ENCODE data around the gene MFSD11. TPM values are rescaled to one million over a fixed set of nuclear protein-coding genes. Genes with fewer than 3 reads are reported as not detected.
A peak's percentile ranks its signal among the peaks of the same experiment; 100 is the strongest.

MFSD11 gene
- total and polyA plus RNA-seq, 8 donors = 7.0 to 66.1 (median 14.1) TPM

- TF ChIP-seq CTCF (IDR thresholded peaks at IDR 0.05) (no peak), POLR2A (IDR thresholded peaks at IDR 0.05) (no peak), POLR2AphosphoS5 (IDR thresholded peaks at IDR 0.05) (no peak), EP300 (IDR thresholded peaks at IDR 0.05) (no peak)
- DNase-seq = peak in 1 of 2 donors; percentile 39
- H3K36me3 ChIP-seq = peaks cover 44 to 97% (median 89%) of the 10 kb centered on the region in 4 donors
- intact Hi-C loops (cut with DNase I; ENCODE audit: low total_unique reads) = no loop called here
- H3K4me3 ChIP-seq = no peak overlapping the region
- 53 to 77% (median 63%) methylated on average over 6 of the region's 6 CpGs for WGBS, 5 donors
- H3K27me3 ChIP-seq = no peaks in the 10 kb centered on the region
- no peaks in the 10 kb centered on the region for H3K9me3 ChIP-seq
- peak overlapping the region in 2 of 5 donors; percentile 27 to 35 for H3K27ac ChIP-seq
- peaks cover 0 to 8% (median 0%) of the 10 kb centered on the region in 4 donors for H3K4me1 ChIP-seq
Measured at GRCh38 chr17:76772842-76773525, 35.1 kb downstream of the MFSD11 start.

GRCh38 chr17:76775021-76775600, 37.2 kb downstream of the MFSD11 start:
- TF ChIP-seq EP300 (IDR thresholded peaks at IDR 0.05) (no peak), POLR2AphosphoS5 (IDR thresholded peaks at IDR 0.05) (no peak)
- Histone ChIP-seq H3K4me3 (no peak overlapping the region), H3K36me3 (peaks cover 40 to 96% (median 86%) of the 10 kb centered on the region in 4 donors), H3K27me3 (no peaks in the 10 kb centered on the region), H3K27ac (no peak overlapping the region), H3K9me3 (no peaks in the 10 kb centered on the region), H3K4me1 (peaks cover 0 to 8% (median 0%) of the 10 kb centered on the region in 4 donors)
- DNase-seq = no peak
- intact Hi-C loops (cut with DNase I; ENCODE audit: low total_unique reads) = no loop called here
- 85 to 94% (median 87%) methylated on average over 10 of the region's 10 CpGs for WGBS, 5 donors

- H3K4me3 ChIP-seq = no peak overlapping the region
- peaks cover 35 to 88% (median 80%) of the 10 kb centered on the region in 4 donors for H3K36me3 ChIP-seq
- no peak for TF ChIP-seq CTCF (IDR thresholded peaks at IDR 0.05)
- no peak for TF ChIP-seq POLR2AphosphoS5 (IDR thresholded peaks at IDR 0.05)
- no peak for TF ChIP-seq POLR2A (IDR thresholded peaks at IDR 0.05)
- no peak for TF ChIP-seq EP300 (IDR thresholded peaks at IDR 0.05)
- H3K27me3 ChIP-seq = no peaks in the 10 kb centered on the region
- DNase-seq = no peak
- no peaks in the 10 kb centered on the region for H3K9me3 ChIP-seq
- no peaks in the 10 kb centered on the region for H3K4me1 ChIP-seq
- no peak overlapping the region for H3K27ac ChIP-seq
- intact Hi-C loops (cut with DNase I; ENCODE audit: low total_unique reads) = no loop called here
- whole genome bisulfite sequencing, 5 donors = 86 to 94% (median 90%) methylated on average over 12 of the region's 12 CpGs
Measured at GRCh38 chr17:76781056-76781982, 43.4 kb downstream of the MFSD11 start.

GRCh38 chr17:76783146-76783545, 45.2 kb downstream of the MFSD11 start:
- no peaks in the 10 kb centered on the region for H3K27me3 ChIP-seq
- WGBS, 5 donors = 80 to 86% (median 82%) methylated on average over 5 of the region's 5 CpGs
- H3K9me3 ChIP-seq = no peaks in the 10 kb centered on the region
- no peaks in the 10 kb centered on the region for H3K4me1 ChIP-seq
- H3K4me3 ChIP-seq = no peak overlapping the region
- TF ChIP-seq EP300 (IDR thresholded peaks at IDR 0.05) (no peak), CTCF (IDR thresholded peaks at IDR 0.05) (no peak), POLR2AphosphoS5 (IDR thresholded peaks at IDR 0.05) (no peak), POLR2A (IDR thresholded peaks at IDR 0.05) (no peak)
- peaks cover 20 to 75% (median 66%) of the 10 kb centered on the region in 4 donors for H3K36me3 ChIP-seq
- intact Hi-C loops (cut with DNase I; ENCODE audit: low total_unique reads) = no loop called here
- H3K27ac ChIP-seq = no peak overlapping the region
- DNase-seq = no peak
